AG04449 (cell line): ENCODE measurements around the gene DTNBP1.

Experiments used
- CTCF ChIA-PET: fragments of 350-600 bp; formaldehyde crosslinking; extraction: SDS; loops from one replicate; lab custom pipeline; 2021; ENCODE audit warnings: antibody characterized with exemption; lab: Yijun Ruan, JAX
- POLR2A ChIA-PET: fragments of 400-600, 350-600 bp; formaldehyde crosslinking; extraction: SDS; loops from one replicate; lab custom pipeline; 2020; ENCODE audit warnings: antibody characterized with exemption, inconsistent platforms; lab: Yijun Ruan, JAX
- DNase-seq: peaks from one replicate; pipeline ENCODE4 v3.0.0-alpha.2; 2010; ENCODE audit warnings: low read depth, low spot score
- H3K4me3 ChIP-seq: 2 replicates; pipeline ENCODE4 v1.5.1; 2011; ENCODE audit warnings: low read depth, mild to moderate bottlenecking, control low read depth, low read length
- CTCF ChIP-seq: IDR thresholded peaks from one replicate; pipeline ENCODE4 v1.5.1; 2011; ENCODE audit warnings: mild to moderate bottlenecking, moderate library complexity, low read length, control low read depth, inconsistent platforms; ENCODE audit not compliant: insufficient read depth; ENCODE audit errors: missing control alignments

DTNBP1 gene

GRCh38 chr6:15555101-15556038 is 107.5 kb downstream of the DTNBP1 start:
- ChIA-PET POLR2A (no interaction called here), CTCF (no interaction called here)
- TF ChIP-seq CTCF: no peak
- no peak for DNase-seq
- H3K4me3 ChIP-seq: no peak overlapping the region

GRCh38 chr6:15554728-15555100 is 108.1 kb downstream of the DTNBP1 start:
- CTCF ChIA-PET: no interaction called here
- POLR2A ChIA-PET: no interaction called here
- TF ChIP-seq CTCF: no peak
- DNase-seq: no peak
- H3K4me3 ChIP-seq: no peak overlapping the region

GRCh38 chr6:15553736-15554294 is 109.0 kb downstream of the DTNBP1 start:
- ChIA-PET CTCF (no interaction called here), POLR2A (no interaction called here)
- H3K4me3 ChIP-seq: no peak overlapping the region
- DNase-seq: no peak
- no peak for TF ChIP-seq CTCF

GRCh38 chr6:15553031-15553430 is 109.8 kb downstream of the DTNBP1 start:
- DNase-seq: no peak
- no peak for TF ChIP-seq CTCF
- ChIA-PET CTCF (no interaction called here), POLR2A (no interaction called here)
- no peak overlapping the region for H3K4me3 ChIP-seq

GRCh38 chr6:15551798-15552197 is 111.0 kb downstream of the DTNBP1 start:
- no peak overlapping the region for H3K4me3 ChIP-seq
- CTCF ChIA-PET: interaction anchor here (1.0 to 1.4 kb wide), 2 partner anchors 7 to 11 kb away, joined by 3 read pairs; no protein-coding TSS in a partner anchor
- DNase-seq: no peak
- POLR2A ChIA-PET: no interaction called here
- no peak for TF ChIP-seq CTCF

- ChIA-PET POLR2A (no interaction called here), CTCF (interaction anchor here (1.4 kb wide), 1 partner anchor 8 kb away, joined by 3 read pairs; no protein-coding TSS in a partner anchor)
- no peak for TF ChIP-seq CTCF
- no peak overlapping the region for H3K4me3 ChIP-seq
- no peak for DNase-seq
Measured at GRCh38 chr6:15551262-15551661, 111.6 kb downstream of the DTNBP1 start.
